GM21360 (cell line): ENCODE data around the gene GGPS1.
"Not testable (repeated sequence)": the region's sequence is repeated elsewhere in the genome, so short reads cannot be mapped to it uniquely, and the experiment has no call there.

Experiments
- ATAC-seq: cut with Tn5 transposase; IDR thresholded peaks from one replicate; pipeline ENCODE4 v1.9.1; 2021; ENCODE audit warnings: mild to moderate bottlenecking, moderate library complexity; ENCODE audit not compliant: unreplicated experiment

Gene GGPS1

DNA sequence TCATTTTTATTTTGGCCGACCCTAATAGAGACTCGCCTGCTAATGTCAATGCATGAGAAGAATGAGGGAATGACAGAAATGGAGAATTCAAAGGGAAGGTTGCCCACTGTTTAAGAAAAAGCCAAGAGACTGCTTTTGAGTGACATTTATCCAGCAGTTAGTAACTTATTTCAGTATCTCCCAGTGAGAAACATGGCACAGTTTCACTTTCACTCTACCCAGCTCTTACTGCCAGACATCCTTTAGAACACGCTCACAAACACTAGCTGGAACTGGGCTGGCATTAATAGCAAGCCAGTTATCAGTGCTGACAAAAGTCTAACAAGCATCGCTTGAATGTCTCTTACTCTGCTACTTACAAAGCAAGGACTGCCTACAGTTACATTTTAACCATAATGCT lies 8.5 kb downstream of the GGPS1 start:
- ATAC-seq, result no peak

DNA sequence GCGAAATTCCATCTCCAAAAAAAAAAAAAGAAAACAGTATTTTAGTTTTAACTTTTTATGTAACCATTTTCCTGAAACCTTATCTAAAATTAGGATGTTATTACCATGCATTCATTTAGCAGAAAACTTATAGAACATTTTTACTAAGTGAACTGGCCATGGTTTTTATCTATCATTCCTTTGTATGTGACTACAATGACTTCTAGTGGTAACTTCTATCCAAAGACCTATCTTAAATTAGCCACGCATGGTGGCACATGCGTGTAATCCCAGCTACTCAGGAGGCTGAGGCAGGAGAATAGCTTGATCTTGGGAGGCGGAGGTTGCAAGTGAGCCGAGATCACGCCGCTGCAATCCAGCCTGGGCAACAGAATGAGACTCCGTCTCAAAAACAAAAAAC lies 11.4 kb downstream of the GGPS1 start:
- no peak for ATAC-seq

DNA sequence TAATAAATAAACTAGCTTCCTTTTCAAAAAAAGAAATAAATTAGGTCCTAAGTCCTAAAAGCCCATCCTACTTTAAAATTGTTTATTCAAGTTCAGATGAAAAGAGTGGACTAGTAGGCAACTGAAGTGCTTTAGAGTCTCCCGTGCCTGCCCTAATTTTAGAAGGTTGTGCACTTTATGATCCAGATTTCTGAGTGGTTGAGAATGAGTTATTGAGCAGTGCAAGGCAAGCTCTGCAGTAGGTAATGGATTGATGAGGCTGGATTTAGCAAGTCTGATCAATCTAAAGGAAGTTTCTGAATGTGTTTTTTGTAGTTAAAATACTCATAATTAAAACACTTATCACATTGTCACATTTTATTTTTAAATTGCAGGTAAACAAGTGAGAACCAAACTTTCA lies 13.0 kb downstream of the GGPS1 start:
- no peak for ATAC-seq

DNA sequence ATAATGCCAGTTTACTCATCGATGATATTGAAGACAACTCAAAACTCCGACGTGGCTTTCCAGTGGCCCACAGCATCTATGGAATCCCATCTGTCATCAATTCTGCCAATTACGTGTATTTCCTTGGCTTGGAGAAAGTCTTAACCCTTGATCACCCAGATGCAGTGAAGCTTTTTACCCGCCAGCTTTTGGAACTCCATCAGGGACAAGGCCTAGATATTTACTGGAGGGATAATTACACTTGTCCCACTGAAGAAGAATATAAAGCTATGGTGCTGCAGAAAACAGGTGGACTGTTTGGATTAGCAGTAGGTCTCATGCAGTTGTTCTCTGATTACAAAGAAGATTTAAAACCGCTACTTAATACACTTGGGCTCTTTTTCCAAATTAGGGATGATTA lies 13.7 kb downstream of the GGPS1 start:
- ATAC-seq, result no peak

DNA sequence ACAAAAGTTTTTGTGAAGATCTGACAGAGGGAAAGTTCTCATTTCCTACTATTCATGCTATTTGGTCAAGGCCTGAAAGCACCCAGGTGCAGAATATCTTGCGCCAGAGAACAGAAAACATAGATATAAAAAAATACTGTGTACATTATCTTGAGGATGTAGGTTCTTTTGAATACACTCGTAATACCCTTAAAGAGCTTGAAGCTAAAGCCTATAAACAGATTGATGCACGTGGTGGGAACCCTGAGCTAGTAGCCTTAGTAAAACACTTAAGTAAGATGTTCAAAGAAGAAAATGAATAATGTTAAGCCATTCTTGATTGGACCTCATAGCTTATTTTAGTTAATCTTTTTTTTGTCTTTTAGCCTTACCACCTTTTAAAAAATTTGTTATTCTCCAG lies 14.1 kb downstream of the GGPS1 start:
- no peak for ATAC-seq

DNA sequence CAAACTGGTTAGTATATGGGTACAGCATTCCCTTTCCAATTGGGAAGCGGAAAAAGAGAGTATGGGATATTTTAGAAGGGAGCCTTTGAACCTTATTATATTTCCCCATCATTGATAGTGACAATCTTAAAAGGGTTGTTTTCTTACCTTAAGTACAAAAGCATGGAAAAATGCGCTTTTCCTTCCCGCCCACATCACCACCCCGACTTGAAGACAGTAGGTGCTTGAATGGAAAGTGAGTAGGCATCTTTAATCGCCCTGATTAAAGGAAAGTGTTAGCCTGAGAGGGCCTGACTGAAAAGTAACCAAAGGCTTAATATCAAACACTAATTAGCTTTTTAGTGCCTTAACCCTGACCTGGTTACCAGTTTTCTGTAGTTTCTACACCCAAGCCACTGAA lies 15.4 kb downstream of the GGPS1 start:
- no peak for ATAC-seq

DNA sequence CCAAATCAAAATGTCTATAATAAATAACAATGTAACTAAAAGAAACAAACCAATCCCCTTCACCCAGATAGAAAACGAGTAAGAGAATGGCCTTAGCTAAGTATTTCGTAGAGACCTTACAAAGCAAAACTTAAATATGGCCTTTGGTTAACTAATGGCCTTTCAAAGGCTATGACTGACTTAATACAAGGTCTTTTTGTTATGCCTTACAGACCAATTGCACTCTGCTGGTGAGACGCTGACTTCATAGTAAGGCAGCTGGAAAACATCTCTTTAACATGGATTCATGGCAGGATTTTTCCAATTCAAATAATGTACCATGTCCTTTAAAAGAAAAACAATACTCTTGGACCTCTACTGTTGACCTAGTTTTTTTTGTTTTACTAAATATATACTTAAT lies 23.1 kb downstream of the GGPS1 start:
- ATAC-seq, result no peak

DNA sequence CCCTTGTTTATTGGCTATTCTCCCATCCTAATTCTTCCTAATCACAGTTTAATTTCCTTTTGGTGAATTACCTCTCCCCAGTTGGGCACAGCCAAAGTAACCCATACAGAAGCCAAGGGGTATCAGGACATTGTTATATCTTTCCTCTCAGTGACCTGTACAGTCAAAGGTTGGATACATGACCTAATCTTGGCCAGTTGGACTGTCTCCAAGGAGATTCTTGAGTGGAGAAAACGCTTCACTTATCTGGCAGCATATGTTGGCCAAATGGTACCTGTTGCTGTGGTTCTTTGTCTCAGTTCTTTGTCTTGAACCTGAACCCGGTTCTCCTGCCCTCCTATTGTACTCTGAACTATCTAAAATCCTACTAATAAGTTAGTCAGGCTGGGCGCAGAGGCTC lies 23.5 kb downstream of the GGPS1 start:
- no peak for ATAC-seq

DNA sequence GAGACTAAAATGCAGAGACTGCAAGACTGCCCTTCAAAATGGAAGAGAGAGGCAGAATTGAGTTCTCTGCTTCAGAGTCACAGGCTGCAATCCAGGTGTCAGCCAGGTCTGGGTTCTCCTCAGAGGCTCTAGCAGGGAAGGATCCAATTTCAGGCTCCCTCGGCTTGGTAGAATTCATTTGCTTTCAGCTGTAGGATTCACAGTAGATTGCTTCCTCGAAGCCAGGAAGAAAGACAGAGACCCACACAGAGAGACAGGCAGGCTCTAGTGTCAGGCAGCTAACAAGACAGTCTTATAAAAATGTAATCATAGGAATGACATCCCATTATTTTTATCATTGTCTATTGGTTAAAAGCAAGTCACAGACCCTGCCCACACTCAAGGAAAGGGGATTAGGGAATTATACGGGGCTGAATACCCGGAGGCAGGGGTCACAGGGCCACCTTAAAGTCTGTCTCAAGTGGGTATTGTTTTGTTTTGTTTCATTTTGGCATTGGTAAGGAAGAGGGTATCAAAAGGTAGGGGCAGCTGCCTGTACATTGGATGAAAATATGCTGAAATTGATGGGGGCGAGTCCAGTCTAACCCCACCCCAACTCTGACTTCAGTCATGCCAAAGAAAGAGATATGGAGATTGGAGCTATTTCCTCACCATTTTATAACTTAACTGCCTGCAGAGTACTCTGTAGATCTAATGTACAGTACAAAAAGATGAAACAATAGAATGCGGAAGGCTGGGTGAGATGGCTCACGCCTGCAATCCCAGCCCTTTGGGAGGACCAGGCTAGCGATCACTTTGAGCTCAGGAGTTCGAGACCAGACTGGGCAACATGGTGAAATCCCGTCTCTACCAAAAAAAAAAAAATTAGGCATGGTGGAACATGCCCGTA lies 29.4 kb downstream of the GGPS1 start:
- ATAC-seq, result no peak

DNA sequence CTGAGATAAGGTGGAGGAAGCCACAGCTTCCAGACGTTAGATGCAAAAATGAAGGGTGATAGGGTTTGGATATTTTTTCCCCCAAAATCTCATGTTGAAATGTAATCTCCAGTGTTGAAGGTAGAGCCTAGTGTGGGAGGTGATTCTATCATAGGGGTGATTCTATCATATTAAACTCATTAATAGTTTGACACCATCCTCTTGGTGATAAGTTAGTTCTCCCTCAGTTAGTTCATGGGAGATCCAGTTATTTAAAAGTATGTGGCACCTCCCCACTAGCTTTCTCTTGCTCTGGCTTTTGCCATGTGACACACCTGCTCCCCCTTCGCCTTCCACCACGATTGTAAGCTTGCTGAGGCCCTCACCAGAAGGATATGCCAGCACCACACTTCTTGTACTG lies 30.5 kb downstream of the GGPS1 start:
- no peak for ATAC-seq

DNA sequence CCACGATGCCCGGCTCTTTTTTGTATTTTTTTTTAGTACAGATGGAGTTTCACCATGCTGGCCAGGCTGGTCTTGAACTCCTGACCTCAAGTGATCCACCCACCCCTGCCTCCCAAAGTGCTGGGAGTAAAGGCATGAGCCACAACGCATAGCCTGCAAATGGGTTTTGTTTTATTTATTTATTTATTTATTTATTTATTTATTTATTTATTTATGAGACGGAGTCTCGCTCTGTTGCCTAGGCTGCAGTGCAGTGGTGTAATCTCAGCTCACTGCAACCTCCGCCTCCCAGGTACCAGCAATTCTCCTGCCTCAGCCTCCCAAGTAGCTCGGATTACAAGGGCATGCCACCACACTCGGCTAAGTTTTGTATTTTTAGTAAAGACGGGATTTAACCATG lies 35.8 kb downstream of the GGPS1 start:
- ATAC-seq, result not testable (repeated sequence)

DNA sequence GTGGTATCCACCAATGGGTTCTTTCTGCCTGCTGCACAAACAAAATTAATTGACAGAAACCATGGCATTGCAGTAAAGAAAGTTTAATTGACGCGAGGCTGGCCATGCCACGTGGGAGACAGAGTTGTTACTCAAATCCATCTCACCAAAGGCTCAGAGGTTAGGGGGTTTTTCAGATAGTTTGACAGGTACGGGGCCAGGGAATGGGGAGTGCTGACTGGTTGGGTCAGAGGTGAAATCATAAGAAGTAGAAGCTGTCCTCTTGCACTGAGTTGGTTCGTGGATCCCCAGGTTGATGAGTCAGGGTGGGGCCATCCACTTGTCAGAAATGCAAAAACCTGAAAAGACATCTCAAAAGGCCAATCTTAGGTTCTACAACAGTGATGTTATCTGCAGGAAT lies 37.9 kb downstream of the GGPS1 start:
- ATAC-seq, result no peak

DNA sequence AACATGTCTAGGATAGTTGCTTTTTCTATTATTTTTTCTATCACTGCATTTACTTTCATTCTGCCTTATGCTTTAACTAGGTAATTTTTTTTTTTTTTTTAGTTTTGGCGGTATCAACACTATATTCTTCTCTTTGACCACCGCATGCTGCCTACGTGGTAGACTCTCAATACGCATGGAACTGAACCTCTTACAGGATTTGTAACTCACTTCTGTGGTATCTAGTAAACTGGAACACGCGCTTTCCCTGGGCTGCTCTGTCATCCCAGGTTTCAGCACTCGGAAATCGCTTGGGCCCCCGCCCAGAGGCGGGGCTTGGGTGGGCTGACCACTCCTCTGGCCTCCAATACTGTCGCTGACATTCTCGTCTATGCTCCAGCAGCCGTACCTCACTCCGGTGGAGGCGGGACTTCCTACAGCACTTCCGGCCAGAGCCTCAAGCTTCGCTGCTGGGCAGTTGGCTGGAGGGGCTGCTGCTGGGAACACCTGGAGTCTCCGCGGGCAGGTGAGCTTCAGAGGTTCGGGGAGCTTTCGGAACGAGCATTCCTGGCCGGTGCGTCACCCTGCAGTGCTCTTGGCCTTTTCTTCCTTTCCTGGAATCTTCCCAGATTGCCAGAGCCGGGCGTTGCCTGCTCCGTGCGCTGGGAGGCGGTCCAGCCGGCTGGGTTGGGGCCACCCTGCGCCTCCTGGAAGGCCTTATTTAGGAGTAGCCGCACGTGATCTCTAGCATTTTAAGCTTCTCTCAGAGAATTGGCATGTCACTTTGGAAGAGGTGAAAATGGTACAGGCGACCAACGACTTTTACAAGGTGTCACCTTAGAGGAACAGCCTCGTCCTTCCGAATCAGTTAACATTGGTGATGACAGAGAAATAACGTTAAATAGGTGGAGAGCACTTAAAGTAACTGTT lies 38.9 kb downstream of the GGPS1 start, which contains the start of gene TBCE:
Gene TBCE (plus strand): TSS at position 428 of the 909 bp plus-strand sequence. CDS start 12,623 bp downstream, outside the sequence.
- peak; percentile 99 for ATAC-seq

DNA sequence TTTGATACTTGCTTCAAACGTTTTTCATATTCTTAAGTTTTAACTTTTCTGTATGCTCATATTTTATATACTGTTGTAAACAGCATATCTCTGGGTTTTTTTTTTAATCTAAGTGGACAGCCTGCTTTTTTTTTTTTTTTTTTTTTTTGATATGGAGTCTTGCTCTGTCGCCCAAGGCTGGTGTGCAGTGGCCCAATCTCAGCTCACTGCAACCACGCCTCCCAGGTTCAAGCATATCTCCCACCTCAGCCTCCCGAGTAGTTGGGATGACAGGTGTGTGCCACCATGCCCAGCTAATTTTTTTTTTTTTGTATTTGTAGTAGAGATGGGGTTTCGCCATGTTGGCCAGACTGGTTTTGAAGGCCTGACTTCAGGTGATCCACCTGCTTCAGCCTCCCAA lies 40.1 kb downstream of the GGPS1 start:
- ATAC-seq, result no peak

DNA sequence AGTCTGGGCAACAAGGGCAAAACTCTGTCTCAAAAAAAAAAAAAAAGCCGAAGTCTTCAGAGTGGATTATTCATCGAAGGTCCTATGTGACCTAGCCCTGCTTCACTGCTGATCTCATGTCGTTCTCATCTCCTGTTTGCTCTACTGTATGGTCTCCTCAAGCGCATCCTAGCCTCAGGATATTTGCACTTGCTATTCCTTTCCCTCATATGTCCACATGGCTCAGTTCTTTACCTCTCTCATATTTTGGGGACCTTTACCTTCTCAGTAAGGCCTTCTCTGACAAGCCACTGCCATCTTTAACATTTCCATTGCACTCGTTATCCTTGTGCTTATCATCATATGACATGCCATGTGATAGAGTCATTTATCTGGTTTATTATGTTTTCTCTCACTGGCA lies 41.4 kb downstream of the GGPS1 start:
- ATAC-seq, result no peak

DNA sequence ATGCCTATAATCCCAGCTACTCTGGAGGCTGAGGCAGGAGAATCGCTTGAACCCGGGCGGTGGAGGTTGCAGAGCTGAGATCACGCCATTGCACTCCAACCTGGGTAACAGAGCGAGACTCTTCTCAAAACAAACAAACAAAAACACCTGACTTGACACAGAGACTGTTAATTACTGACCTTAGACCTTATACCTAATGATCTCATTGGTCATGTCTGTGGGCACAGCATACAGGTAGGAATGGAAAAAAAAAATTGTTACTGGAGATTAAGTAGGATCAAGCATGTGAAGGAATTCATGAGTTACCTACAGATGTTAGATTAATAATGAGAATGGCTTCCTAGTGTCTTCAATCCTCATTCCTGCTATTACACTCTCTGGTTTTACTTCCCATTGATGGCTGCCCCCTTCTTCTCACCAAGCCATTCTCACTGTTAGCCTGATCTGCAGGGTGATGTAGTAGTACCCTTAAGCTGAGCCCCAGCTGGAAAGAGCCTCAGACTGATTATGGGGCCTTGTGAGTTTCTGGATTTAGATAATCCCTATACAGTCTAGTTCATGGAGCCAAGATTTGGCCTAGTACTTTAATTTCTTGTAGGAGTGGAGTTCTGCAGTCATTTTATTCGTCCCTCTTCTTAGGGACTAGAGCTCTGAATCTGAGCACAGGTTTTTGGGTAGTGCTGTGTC lies 47.7 kb downstream of the GGPS1 start:
- ATAC-seq, result no peak

DNA sequence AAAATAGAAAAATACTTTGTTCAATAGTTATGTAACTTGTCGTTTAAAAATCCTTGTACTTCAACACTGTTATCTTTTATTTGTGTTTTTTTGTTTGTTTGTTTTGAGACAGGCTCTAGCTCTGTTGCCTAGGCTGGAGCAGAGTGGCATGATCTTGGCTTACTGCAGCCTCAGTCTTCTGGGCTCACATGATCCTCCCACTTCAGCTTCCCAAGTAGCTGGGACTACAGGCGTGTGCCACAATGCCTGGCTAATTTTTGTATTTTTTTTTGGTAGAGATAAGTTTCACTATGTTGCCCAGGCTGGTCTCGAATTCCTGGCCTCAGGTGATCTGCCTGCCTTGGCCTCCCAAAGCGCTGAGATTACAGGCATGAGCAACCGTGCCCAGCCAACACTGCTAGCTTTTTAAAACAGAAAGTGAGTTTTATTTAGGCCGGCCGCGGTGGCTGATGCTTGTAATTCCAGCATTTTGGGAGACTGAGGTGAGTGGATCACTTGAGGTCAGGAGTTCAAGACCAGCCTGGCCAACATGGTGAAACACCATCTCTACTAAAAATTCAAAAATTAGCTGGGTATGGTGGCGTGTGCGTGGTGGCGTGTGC lies 49.9 kb downstream of the GGPS1 start:
- not testable (repeated sequence) for ATAC-seq

DNA sequence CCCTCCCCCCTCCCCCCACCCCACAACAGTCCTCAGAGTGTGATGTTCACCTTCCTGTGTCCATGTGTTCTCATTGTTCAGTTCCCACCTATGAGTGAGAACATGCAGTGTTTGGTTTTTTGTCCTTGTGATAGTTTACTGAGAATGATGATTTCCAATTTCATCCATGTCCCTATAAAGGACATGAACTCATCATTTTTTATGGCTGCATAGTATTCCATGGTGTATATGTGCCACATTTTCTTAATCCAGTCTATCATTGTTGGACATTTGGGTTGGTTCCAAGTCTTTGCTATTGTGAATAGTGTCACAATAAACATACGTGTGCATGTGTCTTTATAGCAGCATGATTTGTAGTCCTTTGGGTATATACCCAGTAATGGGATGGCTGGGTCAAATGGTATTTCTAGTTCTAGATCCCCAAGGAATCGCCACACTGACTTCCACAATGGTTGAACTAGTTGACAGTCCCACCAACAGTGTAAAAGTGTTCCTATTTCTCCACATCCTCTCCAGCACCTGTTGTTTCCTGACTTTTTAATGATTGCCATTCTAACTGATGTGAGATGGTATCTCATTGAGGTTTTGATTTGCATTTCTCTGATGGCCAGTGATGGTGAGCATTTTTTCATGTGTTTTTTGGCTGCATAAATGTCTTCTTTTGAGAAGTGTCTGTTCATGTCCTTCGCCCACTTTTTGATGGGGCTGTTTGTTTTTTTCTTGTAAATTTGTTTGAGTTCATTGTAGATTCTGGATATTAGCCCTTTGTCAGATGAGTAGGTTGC lies 53.8 kb downstream of the GGPS1 start:
- ATAC-seq, result not testable (repeated sequence)

DNA sequence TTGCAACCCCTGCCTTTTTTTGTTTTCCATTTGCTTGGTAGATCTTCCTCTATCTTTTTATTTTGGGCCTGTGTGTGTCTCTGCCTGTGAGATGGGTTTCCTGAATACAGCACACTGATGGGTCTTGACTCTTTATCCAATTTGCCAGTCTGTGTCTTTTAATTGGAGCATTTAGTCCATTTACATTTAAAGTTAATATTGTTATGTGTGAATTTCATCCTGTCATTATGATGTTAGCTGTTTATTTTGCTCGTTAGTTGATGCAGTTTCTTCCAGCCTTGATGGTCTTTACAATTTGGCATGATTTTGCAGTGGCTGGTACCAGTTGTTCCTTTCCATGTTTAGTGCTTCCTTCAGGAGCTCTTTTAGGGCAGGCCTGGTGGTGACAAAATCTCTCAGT lies 57.3 kb downstream of the GGPS1 start:
- ATAC-seq, result not testable (repeated sequence)

DNA sequence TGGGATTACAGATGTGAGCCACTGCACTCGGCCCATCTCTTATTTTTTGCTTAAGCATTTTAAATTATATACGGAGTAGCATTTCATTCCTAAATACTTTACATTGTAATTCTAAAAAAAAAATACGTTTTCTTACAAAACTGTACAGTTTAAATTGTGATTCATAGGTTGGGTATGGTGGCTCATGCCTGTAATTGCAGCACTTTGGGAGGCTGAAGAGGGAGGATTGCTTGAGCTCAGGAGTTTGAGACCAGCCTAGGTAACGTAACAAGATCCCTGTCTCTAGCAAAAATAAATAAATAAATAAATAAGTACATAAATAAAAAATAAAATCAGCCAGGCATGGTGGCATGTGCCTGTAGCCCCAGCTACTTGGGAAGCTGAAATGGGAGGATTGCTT lies 63.5 kb downstream of the GGPS1 start:
- no peak for ATAC-seq
